Activated T-cell treated with anti-CD3 and anti-CD28 coated beads for 24 hours (primary cell): ENCODE measurements around the gene CHAD.
"Not testable (repeated sequence)": the region's sequence is repeated elsewhere in the genome, so short reads cannot be mapped to it uniquely, and the experiment has no call there.

ENCODE experiments used
- DNase-seq: peaks from one replicate; pipeline ENCODE4 v3.0.0-alpha.2; 2020; ENCODE audit warnings: low read depth

The CHAD gene

GRCh38 chr17:50429793-50430192 is 38.9 kb downstream of the CHAD start:
- DNase-seq, result no peak

- no peak for DNase-seq
These were observed 39.8 kb downstream of the CHAD start for GRCh38 chr17:50428831-50429424.

GRCh38 chr17:50428126-50428525 is 40.6 kb downstream of the CHAD start:
- not testable (repeated sequence) for DNase-seq

GRCh38 chr17:50426814-50427787 is 41.6 kb downstream of the CHAD start:
- DNase-seq, result no peak

- DNase-seq, result no peak
These were observed 42.3 kb downstream of the CHAD start for GRCh38 chr17:50426472-50426782.

GRCh38 chr17:50425682-50426471 is 42.8 kb downstream of the CHAD start, which contains the start of gene ACSF2:
TSS of gene ACSF2 (plus strand) at chr17:50426218. CDS start at chr17:50426262, 44 bp downstream.
- DNase-seq, result peak; percentile 59

GRCh38 chr17:50424996-50425681 is 43.5 kb downstream of the CHAD start:
- no peak for DNase-seq

- DNase-seq, result no peak
These were observed 44.3 kb downstream of the CHAD start for GRCh38 chr17:50424246-50424995.

- DNase-seq, result no peak
These were observed 45.0 kb downstream of the CHAD start for GRCh38 chr17:50423553-50424159.

GRCh38 chr17:50422738-50423137 is 45.9 kb downstream of the CHAD start:
- DNase-seq, result no peak

- no peak for DNase-seq
These were observed 47.2 kb downstream of the CHAD start for GRCh38 chr17:50421308-50422051.

GRCh38 chr17:50420419-50421112 is 48.1 kb downstream of the CHAD start:
- DNase-seq, result no peak

- not testable (repeated sequence) for DNase-seq
These were observed 49.1 kb downstream of the CHAD start for GRCh38 chr17:50419577-50419976.

- DNase-seq, result no peak
These were observed 53.9 kb downstream of the CHAD start for GRCh38 chr17:50414808-50415207.
